ENCODE results near the gene MGLL. TPM values are rescaled to one million over a fixed set of nuclear protein-coding genes. Genes with fewer than 3 reads are reported as not detected.
A peak's percentile ranks its signal among the peaks of the same experiment; 100 is the strongest.

The MGLL gene
- total RNA-seq, 1 donor from 2014 or later: 135 TPM

DNA sequence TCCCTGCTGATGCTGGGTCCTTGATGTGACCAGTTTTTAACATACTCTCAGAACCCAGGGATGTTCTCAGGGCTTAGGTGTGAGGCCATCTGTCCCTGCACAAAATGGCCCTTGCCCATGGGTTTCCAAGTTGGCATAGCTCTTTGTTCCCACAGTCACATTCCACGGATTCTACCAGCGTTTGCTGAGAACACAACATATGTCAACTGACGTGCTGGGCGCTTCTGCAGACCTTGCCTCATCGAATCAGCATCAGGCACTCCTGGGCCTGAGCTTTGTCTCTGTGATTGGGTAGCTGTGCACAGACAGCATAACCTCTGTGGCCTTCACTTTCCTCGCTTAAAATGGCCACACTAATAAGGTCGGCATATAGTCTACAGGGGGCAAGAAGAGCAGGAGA lies 69.0 kb downstream of the MGLL start:
- no peak for ATAC-seq

DNA sequence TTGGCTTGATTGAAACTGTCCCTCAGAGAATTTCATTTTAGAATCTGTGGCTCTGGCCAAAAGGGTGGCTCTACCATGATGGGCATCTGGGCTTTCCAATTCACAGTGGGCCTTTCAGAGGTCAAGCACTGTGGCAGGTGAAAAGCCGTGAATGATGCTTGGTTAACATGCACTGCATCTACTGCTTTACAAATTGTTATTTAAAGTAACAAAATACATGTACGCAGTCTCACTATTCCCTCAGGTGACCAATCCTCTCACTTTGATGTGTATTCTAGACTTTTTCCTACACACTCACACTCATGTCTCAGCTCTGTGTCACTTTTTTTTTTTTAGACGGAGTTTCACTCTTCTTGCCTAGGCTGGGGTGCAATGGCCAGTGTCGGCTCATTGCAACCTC lies 70.5 kb downstream of the MGLL start:
- ATAC-seq: no peak

DNA sequence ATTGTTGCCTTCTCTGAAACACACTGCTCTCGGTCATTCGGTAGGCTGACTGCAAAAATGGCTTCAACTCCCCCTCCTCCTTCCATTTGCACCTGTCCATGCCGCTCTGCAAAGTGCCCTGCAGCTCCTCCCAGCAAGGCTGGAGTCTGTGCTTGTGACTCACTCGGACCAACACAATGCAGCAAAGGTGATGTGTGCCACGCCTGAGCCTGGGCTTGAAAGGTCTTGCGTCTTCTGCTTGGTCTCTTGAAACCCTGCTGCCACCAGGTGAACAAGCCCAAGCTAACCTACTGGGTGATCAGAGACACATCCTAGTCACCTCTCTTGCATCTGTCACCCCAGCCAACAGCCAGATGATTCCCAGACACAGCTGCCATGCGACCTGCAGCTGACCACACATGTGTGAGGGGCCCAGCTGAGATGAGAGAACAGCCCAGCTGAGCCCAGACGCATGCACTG lies 71.1 kb downstream of the MGLL start:
- peak; percentile 58 for ATAC-seq

DNA sequence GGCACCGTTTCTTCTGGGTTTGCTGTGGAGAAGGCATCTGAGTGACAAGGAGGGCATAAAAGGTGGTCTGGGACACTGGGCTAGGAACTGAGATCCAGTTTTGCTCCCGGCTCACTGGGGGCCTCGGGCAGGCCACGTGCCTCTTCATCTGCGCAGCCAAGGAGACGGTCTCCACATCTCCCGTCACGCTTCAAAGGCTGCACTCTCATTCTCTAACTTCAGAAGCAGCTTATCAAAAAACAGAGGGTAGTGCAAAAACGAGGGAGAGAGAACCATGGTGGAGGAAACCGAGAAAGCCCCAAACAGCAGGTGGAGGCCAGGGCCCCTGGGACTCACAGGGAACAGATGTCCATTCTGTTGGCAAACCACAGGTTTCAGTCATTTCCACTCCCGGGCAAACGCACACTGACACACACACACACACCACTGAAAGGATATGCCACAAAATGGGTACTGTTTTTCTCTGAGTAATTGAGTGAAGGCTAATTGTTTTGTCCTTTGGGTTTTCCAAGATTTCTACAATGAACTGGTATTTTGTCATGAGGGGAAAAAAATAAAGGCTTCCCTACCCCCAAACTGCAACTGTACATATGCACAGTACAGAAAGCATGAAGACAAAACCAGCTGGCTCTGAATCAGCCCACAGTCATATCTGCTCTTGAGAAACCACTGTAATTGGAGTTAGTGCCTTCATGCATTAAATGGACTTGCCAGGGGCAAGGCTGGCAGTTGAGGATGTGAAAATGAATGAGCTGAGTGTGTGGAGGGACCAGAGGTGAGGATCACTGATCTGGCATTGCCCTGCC lies 71.9 kb downstream of the MGLL start:
- ATAC-seq: no peak

DNA sequence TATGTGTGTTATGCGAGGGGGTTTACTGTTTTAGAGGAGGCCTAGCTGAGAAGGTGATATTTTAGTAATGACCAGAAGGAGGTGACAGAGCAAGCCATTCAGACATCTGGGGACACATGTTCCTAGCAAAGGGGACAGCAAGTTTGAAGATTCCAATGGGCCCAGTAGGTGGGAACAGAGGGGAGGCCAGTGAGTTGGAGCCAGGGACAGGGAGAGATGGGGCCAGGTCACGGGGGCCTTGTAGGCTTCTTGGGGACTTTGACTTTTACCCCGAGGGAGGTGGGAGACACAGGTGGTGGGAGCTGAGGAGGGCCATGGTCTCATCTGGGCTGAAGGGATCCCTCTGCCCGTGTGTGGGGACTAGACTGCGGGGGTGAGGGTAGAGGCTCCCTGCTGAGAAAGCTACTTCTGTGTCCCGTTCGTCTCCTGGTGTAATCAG lies 72.5 kb downstream of the MGLL start:
- no peak for ATAC-seq

DNA sequence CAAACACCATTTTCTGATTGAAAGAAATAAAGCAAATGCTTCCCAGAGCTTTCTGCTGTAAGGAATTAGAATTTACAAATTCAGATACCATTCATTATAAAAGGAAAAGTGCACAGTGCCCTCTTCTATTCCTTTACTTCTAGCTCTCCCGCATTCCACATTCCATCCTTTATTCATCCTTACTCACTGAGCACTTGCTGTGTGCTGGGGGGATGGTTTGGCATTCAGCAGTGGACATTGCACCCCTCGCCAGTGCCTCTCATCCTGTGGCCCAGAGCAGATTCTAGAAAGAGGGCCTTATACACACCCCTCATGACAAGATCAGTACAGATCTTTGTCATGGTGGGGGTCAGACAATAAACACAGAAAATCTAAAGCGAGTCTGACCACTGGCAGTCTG lies 73.0 kb downstream of the MGLL start:
- ATAC-seq: no peak

DNA sequence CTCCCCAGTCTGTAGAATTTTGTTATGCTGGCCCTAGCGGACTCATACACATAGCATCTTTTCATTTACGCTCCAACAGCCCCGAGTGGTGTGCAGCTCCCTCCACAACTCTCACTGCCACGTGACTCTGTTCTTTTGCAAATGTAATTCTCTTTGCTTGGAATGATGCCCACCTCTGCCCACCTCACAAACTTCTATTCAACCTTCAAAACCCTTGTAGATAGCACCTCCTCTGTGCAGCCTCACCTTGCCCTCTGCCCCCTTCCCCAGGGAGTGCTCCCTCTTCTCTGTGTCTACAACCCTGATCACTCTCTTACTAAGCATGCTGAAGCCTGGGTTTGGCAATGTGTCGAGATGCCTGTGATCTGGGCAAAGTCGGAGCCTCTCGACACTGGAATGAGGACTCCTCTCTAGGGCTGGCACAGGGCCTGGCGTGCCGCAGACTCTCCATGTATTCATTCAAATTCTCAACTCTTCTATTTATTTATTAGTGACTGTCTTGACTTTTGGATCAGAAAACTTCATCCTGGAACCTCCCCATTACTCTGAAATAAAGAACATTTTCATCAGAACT lies 73.5 kb downstream of the MGLL start:
- no peak for ATAC-seq

DNA sequence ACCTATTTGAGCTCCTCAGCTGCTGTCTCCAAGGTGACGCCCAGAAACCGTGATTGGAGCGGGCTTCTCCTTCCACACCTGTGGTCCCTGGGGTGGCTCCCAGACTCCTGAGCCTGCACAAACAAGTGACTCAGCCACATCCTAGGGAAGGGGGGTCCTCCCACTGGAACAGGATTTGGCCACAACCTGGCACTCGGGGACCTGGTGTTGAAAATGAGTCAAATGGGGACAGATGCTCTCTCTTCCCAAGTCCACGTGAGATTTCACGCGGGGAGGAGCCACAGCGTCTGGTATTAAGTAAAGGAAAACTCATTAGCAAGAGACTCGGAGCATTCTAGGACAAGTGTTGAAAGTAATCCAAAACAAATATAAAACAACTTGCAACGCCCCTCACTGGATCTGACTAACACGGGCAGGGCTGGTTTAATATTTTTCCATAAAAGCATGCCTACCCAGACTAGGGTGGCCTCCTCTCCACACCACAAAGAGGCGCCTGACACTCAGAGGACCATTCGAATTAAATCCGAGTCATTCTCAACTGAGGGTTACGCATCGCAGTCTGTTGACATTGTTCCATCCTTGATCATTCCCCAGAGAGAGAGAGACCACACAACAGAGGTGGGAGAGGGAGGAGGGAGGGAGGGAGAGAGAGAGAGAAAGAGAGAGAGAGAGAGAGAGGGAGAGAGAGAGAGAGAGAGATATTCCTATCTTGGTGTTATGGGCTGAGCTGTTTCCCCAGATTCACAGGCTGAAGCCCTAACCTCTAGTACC lies 74.4 kb downstream of the MGLL start:
- ATAC-seq: peak; percentile 59

DNA sequence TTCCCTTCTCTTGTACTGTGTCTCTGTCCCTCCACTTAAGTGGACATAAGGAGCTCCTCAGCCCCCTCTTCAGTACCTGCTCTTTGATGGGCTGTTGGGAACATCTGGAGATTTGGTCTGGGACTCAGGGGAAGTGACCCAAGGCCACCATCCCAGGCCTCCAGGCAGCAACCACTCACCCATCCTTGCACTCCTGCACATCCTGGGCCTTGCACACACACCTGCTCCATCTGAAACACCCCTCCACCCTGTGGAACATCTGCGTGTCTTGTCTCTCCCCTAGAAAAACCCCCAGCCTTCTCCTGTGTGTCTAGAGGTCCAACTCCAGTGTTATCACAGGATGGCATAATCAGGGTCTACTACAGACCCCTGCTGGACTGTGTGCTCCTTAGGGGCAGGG lies 75.2 kb downstream of the MGLL start:
- no peak for ATAC-seq

DNA sequence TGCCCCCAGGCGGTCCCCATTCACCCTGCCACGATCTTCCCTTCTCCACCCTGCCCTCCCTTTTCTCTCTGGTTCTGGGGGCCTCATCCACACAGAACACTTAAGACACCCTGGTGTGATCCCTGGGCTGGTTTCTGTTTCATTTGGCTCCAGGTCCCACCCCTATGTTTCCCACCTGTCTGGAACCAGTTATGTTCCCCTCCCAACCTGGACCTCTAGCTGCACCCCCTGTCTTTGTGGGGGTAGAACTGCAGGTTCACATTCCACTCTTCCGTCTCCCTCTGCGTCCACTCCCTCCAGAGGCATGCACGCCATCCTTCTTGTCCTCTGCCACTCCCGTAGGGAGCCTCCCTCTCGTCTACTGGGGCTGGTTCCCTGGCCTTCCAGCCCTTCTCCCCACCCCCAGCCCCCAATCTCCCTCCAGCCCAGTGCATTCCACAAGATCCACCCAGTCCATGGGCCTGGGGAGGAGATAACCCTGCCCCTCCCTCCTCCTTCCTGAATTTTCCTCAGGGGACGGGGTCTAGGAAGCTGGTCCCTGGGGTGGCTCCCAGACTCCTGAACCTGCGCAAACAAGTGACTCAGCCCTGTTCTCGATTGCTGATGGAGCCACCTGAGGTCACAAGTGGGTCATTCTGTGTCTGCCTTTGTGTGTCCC lies 75.8 kb downstream of the MGLL start:
- peak; percentile 46 for ATAC-seq

DNA sequence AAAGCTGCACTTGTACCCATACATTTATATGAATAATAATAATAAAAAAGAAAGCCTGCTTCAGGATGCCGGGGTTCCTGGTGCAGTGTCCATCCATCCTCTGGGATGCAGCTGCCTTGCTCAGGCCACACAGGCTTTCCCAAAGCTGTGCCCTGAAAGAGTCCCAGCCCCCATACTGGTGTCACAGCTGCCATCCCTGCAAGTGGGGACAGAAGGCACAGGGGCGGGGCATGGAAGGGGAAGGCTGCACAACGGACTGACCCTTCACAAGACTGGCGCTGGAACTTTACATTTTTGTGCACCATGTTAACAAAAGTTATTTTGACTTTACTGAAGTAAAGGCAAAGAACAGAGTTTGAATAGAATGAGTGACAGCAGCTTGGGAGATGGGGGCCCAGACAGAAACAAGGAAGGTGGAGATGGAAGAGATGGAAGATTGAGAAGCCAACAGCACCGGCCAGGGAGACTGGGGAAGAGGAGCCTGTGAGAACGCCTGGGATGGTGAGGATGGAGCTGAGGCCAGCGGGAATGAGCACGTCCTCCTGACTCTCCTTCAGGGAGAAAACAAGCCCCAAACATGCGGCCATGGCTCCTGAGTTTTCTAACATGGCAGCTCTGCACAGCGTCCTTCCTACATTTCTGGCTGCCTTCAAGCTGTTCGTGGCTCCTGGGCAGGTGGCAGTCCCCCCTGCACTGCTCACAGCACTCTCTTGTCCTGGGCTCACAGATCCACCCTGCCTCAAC lies 76.5 kb downstream of the MGLL start:
- no peak for ATAC-seq

DNA sequence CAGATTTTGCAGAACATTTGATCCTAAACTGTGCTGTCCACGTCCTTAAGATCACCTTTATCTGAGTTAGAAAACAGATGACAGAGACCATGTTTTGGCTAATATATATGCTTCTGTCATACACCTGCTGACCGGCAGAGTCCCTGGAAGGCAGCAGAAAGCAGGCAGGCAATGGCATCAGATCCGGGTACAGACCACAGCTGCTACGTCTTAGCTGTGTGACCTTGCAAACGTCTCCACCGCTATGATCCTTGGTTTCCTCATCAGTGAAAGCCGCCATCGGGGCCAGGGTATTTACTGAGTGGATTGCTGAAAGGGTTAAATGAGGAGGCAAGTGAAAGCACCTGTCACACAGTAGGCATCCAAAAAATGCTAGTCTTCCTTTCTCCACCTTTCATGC lies 77.4 kb downstream of the MGLL start:
- no peak for ATAC-seq

DNA sequence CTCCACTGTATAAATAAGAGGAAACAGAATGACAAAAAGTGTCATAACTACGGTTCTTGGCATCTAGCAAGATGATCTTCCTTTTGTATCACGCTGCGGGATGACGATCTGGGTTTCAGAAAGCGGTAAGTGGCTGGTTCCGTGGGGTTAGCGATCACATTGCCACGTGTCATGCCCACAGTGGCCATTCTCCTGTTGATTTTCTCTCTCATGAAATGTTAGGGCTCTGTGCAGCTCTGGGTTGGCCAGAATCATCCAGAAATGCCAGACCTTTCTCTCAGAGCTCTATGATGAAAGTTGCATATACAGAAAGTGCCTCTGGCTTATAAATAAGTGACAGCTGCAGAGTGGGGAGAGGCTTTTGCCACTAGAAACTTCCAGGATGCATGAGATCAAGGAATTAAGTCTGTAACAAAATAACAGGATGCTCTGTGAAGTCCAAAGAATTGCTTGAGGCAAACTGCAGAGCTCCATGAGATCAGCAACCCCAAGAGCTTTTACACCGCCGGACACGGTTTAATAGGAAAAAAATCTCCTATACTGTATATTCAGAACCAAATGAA lies 78.0 kb downstream of the MGLL start:
- no peak for ATAC-seq

DNA sequence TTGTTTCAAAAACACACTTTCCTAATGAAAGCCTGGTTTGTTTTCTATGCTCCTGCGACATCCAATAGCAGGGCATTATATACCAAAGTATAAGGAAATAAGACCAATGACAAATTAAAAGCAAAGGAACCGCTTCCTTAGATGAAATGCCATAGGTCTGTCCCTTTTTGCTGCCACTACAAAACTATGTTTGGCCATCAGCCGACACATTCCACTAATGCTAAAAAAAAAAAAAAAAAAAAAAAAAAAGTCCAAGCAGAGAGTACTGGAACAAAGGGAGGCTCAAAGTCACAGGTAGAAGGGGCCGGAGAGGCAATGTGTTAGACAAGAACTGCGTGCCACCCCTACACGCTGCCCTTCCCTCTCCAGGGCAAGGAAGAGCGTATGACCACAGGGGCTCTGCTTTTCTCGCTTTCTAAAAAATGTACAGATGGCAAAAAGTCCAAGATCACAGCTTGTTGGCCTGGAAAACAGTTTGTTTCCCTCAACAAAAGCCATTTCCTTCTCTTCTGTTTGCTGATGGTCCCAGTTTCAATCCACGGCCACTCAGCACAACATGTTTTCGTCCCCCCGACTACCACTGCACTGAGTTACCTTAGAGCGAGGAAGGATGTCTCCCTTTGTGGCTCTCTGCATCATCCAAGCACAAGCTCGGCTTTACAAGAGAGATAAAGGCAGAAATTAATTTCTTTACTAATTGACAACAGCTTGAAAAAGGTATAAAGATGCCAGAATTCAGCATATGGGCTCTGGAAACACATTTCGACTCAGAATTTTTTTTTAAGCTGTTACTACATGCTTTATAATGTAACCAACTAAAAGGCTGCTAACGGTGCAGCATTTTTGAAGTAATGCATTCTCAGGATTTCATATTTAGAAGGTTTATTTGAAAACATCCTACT lies 78.7 kb downstream of the MGLL start:
- ATAC-seq: no peak

DNA sequence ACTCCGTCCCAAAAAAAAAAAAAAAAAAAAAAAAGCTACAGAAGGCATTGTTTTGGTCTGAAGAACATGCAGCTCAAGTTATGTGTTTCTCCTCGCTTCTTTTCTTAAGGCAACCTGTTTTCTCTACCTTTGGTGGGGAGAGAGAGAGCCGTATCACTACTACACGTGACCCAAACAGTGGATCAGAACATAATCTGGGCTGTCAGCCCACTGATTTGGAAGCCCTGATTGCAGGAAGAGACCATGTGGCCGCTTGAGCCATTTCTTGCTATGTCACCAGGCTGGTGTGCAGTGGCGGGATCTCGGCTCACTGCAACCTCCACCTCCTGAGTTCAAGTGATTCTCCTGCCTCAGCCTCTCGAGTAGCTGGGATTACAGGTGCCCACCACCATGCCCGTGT lies 79.7 kb downstream of the MGLL start:
- ATAC-seq: no peak

DNA sequence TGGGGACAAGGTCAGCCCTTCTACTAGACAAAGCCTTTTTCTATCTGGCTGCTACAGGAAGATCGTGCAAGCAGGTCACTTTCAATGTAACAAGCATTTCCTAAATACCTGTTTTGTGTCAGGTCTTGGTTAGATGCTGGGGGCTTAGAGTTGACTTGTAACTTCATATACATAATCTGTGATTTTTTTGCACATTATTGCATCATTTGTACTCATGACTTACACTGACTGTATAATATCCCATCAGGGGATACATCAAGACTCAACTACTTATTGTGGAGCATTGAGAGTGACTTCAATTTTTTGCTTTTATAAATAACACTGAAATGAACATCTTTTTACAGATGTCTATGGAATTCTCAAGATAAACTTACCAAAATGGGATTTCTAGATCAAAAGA lies 80.6 kb downstream of the MGLL start:
- no peak for ATAC-seq

DNA sequence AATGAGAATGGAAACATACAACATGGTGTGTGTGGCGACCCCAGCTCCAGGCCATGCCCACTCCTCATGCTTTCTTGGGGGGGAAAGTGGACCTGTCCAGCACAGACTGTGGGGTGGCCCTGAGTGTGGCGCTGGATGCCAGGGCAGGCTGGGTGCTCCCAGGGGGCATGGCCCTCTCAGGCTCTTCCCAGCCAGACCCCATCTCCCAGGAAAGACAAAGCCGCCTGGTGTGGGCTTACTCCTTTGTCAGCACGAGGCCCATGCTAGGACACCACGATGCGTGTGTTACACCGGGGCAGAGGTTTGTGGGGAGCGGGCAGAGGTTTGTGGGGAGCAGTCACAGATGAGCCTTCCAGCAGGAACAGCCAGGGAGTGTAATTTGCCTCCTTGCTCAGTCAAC lies 81.1 kb downstream of the MGLL start:
- ATAC-seq: no peak

DNA sequence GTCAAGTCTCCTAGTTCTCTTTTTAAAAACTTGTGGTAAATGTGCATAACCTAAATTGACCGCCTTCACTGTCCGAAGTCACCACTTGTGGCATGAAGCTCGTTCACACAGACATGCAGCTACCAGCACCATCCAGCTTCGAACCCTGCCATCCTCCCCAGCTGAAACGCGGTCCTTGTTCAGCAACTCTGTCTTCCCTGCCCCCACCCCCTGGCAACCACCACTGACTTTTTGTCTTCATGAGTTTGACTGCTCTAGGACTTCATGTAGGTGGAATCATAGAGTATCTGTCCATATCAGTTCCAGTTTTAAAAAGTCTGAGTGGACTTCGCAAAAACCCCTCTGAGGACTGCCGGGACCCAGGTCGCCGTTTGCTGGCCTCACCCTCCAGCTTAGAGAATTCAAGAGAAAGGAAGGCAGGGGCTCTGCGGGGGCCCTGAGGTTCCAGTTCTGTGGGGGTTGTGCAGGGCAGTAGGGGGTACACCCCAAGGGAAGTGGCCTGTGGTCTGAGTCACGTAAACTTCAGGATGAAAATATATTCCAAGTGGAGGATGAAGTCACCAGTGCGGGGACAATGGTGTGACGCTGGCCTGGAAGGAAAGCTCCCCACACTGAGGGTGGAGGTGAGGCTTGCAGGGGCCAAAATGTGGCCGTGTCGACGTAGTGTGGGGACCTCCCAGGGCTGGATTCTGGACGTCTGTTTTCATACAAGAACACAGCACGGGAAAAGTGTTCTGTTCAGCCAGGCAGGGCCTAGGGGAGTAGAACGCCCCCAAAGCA lies 82.0 kb downstream of the MGLL start:
- ATAC-seq: no peak

DNA sequence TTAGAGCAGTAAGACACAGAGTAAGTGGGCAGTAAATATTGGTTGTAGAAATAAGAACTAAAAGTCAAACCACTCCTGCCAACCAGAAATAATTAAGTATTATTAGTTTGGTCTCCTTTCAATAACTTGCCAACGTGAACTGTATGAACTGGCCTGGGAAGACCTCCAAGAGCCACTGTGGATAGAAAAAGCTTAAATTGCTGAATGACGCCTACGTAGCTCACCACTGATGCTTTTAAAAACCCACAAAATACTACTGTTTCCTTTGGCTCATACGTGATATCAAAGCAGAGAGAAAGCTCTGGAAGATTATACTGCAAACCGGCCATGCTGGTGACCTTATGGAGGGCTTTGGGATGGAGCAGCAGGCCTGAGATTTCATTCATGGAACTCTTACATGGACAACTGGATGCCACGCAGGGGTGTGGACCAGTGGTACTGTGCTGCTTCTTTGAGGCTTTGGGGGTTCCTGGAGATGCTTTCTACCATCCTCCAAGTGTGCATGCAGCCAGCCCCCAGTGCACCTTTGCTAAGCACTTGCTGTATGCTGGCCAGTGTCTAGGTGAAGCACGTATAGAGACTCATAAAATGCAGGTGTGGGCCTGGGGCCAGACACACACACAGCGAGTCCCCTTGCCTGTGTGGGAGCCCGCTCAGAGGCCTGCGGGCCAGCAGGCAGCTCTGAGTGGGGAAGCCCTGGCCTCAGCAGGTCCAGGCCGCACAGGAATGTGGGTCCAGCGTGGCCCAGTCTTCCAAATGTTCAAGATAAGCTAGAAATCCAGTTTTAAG lies 82.8 kb downstream of the MGLL start:
- ATAC-seq: no peak

All from esophagus mucosa (tissue), 1 donor.